Right atrium auricular region (tissue), 2 donors: ENCODE measurements around the gene PRIMPOL. TPM values are rescaled to one million over a fixed set of nuclear protein-coding genes. Genes with fewer than 3 reads are reported as not detected.
"Not testable (repeated sequence)": the region's sequence is repeated elsewhere in the genome, so short reads cannot be mapped to it uniquely, and the experiment has no call there.

Experiments
- DNase-seq: peaks from one replicate; pipeline ENCODE4 v3.0.0-alpha.2; 2019; ENCODE audit warnings: low spot score
- H3K27ac ChIP-seq, 2 donors: fragments of 200-600 bp; sonication (generic); 1 replicate in 1 of 2; 2 replicates in 1 of 2; pipeline ENCODE4 v1.5.1; 2016 to 2019
- H3K27me3 ChIP-seq, 2 donors: fragments of 200-600 bp; sonication (generic); one replicate each; pipeline versions ENCODE4 v1.5.1 to v1.6.0; 2017 to 2019
- H3K36me3 ChIP-seq: fragments of 200-600 bp; sonication (generic); one replicate; pipeline ENCODE4 v1.5.1; 2016
- H3K4me1 ChIP-seq, 2 donors: fragments of 200-600 bp; sonication (generic); one replicate each; pipeline versions ENCODE4 v1.5.1 to v1.6.0; 2017 to 2019
- H3K4me3 ChIP-seq, 2 donors: fragments of 200-600 bp; sonication (generic); 1 replicate in 1 of 2; 2 replicates in 1 of 2; pipeline ENCODE4 v1.5.1; 2017 to 2019; ENCODE audit warnings: mild to moderate bottlenecking in 1 of 2, moderate library complexity in 1 of 2
- H3K9me3 ChIP-seq, 2 donors: fragments of 200-600 bp; sonication (generic); one replicate each; pipeline ENCODE4 v1.5.1; 2019
- total RNA-seq, 2 donors: library from RNA; depleted of rRNA; stranded (reverse); fragments of >200 nt; gene quantifications; one replicate each; pipeline ENCODE4 v1.1.0, GENCODE V29; 2016
- TF ChIP-seq, protein P1 (sequence below), 2 donors: fragments of 200-600 bp; sonication (generic); IDR thresholded peaks; one replicate each; pipeline ENCODE4 v1.5.1; 2019; ENCODE audit warnings: antibody characterized with exemption in 2 of 2

PRIMPOL gene
- total RNA-seq, 2 donors from 2014 or later: 7.1 to 15.2 TPM

GRCh38 chr4:184616633-184617551 is 32.6 kb upstream of the PRIMPOL start:
- DNase-seq: no peak
- Histone ChIP-seq H3K27me3 (no peaks in the 10 kb centered on the region), H3K27ac (no peak overlapping the region), H3K4me3 (no peak overlapping the region), H3K36me3 (no peaks in the 10 kb centered on the region), H3K4me1 (no peaks in the 10 kb centered on the region), H3K9me3 (no peaks in the 10 kb centered on the region)
- TF ChIP-seq, protein P1, sequence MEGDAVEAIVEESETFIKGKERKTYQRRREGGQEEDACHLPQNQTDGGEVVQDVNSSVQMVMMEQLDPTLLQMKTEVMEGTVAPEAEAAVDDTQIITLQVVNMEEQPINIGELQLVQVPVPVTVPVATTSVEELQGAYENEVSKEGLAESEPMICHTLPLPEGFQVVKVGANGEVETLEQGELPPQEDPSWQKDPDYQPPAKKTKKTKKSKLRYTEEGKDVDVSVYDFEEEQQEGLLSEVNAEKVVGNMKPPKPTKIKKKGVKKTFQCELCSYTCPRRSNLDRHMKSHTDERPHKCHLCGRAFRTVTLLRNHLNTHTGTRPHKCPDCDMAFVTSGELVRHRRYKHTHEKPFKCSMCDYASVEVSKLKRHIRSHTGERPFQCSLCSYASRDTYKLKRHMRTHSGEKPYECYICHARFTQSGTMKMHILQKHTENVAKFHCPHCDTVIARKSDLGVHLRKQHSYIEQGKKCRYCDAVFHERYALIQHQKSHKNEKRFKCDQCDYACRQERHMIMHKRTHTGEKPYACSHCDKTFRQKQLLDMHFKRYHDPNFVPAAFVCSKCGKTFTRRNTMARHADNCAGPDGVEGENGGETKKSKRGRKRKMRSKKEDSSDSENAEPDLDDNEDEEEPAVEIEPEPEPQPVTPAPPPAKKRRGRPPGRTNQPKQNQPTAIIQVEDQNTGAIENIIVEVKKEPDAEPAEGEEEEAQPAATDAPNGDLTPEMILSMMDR (IDR thresholded peaks at IDR 0.05): no peak

DNA sequence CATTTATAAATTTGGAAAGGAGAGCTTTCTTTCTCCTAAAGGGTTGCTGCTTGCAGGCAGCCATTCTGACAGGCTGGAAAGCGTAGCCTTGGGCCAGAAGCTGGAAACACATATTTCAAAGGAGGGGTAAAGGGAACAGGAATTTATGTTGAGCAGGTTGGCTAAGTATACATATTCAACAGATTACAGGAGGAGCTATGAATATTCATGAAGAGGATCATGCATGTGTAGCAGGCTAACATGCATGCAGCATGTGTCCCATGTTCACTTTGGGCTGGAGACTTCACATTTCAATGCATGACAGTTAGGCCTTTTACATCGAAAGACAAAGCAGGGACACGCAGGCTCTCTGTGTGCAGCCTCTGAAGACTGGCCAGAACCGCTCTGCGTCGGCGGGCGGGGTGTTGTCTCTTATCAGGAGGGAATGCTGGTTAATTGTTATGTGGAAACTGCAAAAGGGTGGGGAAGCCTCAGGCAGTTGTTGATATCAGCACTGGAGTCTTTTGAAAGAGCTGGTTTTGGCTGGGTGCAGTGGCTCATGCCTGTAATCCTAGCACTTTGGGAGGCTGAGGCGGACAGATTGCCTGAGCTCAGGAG is 31.8 kb upstream of the PRIMPOL start:
- Histone ChIP-seq H3K27ac (no peak overlapping the region), H3K9me3 (no peaks in the 10 kb centered on the region), H3K27me3 (no peaks in the 10 kb centered on the region), H3K4me3 (no peak overlapping the region), H3K4me1 (no peaks in the 10 kb centered on the region), H3K36me3 (no peaks in the 10 kb centered on the region)
- TF ChIP-seq, protein P1 (IDR thresholded peaks at IDR 0.05): no peak
- DNase-seq: no peak

GRCh38 chr4:184620212-184620867 is 29.2 kb upstream of the PRIMPOL start:
- Histone ChIP-seq H3K4me3 (no peak overlapping the region), H3K27me3 (no peaks in the 10 kb centered on the region), H3K36me3 (no peaks in the 10 kb centered on the region), H3K27ac (no peak overlapping the region), H3K4me1 (no peaks in the 10 kb centered on the region), H3K9me3 (no peaks in the 10 kb centered on the region)
- no peak for DNase-seq
- TF ChIP-seq, protein P1 (IDR thresholded peaks at IDR 0.05): no peak

GRCh38 chr4:184621518-184621917 is 28.0 kb upstream of the PRIMPOL start:
- no peaks in the 10 kb centered on the region for H3K27me3 ChIP-seq
- TF ChIP-seq, protein P1 (IDR thresholded peaks at IDR 0.05): no peak
- no peak for DNase-seq
- H3K36me3 ChIP-seq: no peaks in the 10 kb centered on the region
- H3K4me1 ChIP-seq: no peaks in the 10 kb centered on the region
- no peaks in the 10 kb centered on the region for H3K9me3 ChIP-seq
- H3K4me3 ChIP-seq: no peak overlapping the region
- H3K27ac ChIP-seq: no peak overlapping the region

GRCh38 chr4:184624504-184624903 is 25.0 kb upstream of the PRIMPOL start:
- H3K27me3 ChIP-seq, DNase-seq, H3K4me3 ChIP-seq, H3K4me1 ChIP-seq, H3K9me3 ChIP-seq, H3K27ac ChIP-seq: not testable (repeated sequence)
- peaks cover 27% of the 10 kb centered on the region for H3K36me3 ChIP-seq

GRCh38 chr4:184624972-184625554 is 24.5 kb upstream of the PRIMPOL start:
- TF ChIP-seq, protein P1 (IDR thresholded peaks at IDR 0.05): no peak
- no peak overlapping the region for H3K4me3 ChIP-seq
- no peak overlapping the region for H3K27ac ChIP-seq
- H3K27me3 ChIP-seq: no peaks in the 10 kb centered on the region
- H3K36me3 ChIP-seq: peaks cover 33% of the 10 kb centered on the region
- DNase-seq: no peak
- no peaks in the 10 kb centered on the region for H3K9me3 ChIP-seq
- H3K4me1 ChIP-seq: no peaks in the 10 kb centered on the region

GRCh38 chr4:184625783-184626596 is 23.5 kb upstream of the PRIMPOL start:
- not testable (repeated sequence) for H3K27ac ChIP-seq, H3K4me1 ChIP-seq, H3K4me3 ChIP-seq, DNase-seq, H3K27me3 ChIP-seq, H3K9me3 ChIP-seq
- peaks cover 42% of the 10 kb centered on the region for H3K36me3 ChIP-seq
